RWPE2 (cell line): ENCODE data around the gene BUB3.
"Not testable (repeated sequence)": the region's sequence is repeated elsewhere in the genome, so short reads cannot be mapped to it uniquely, and the experiment has no call there.

Source experiments
- ATAC-seq: fragments of 200-7000 bp; cut with Tn5 transposase; 3 replicates; pipeline ENCODE4 v1.9.1; 2021; ENCODE audit warnings: low read depth
- DNase-seq: peaks from one replicate; pipeline ENCODE4 v3.0.0-alpha.2; 2020; ENCODE audit warnings: low spot score
- H3K27ac ChIP-seq: fragments of 450-650 bp; 2 replicates; pipeline ENCODE4 v1.5.1; 2017; ENCODE audit warnings: mild to moderate bottlenecking; ENCODE audit not compliant: poor library complexity, severe bottlenecking
- H3K27me3 ChIP-seq: fragments of 250-450 bp; sonication (Bioruptor Pico); 2 replicates; pipeline ENCODE4 v1.5.1; 2021; ENCODE audit warnings: mild to moderate bottlenecking, moderate library complexity; ENCODE audit not compliant: insufficient read depth, poor library complexity, severe bottlenecking
- H3K36me3 ChIP-seq: fragments of 250-450 bp; sonication (Bioruptor Pico); 2 replicates; pipeline ENCODE4 v1.5.1; 2020; ENCODE audit warnings: low read depth, mild to moderate bottlenecking, moderate library complexity
- H3K4me1 ChIP-seq: fragments of 250-450 bp; sonication (Bioruptor Pico); 2 replicates; pipeline ENCODE4 v1.5.1; 2021; ENCODE audit warnings: mild to moderate bottlenecking, moderate library complexity; ENCODE audit not compliant: insufficient read depth, poor library complexity, severe bottlenecking
- H3K4me3 ChIP-seq: fragments of 250-450 bp; sonication (Bioruptor Pico); 2 replicates; pipeline ENCODE4 v1.5.1; 2021; ENCODE audit warnings: mild to moderate bottlenecking, moderate library complexity; ENCODE audit not compliant: severe bottlenecking
- H3K9me3 ChIP-seq: fragments of 250-450 bp; sonication (Bioruptor Pico); 2 replicates; pipeline ENCODE4 v1.5.1; 2021; ENCODE audit warnings: mild to moderate bottlenecking, moderate library complexity; ENCODE audit not compliant: severe bottlenecking
- CTCF ChIP-seq: fragments of 450-650 bp; IDR thresholded peaks from one replicate; pipeline ENCODE4 v1.5.1; 2017; ENCODE audit warnings: mild to moderate bottlenecking, moderate library complexity; ENCODE audit not compliant: poor library complexity, severe bottlenecking

BUB3 gene

GRCh38 chr10:123160311-123160980 lies 6.2 kb downstream of the BUB3 start:
- Histone ChIP-seq H3K27me3 (no peaks in the 10 kb centered on the region), H3K4me1 (peaks cover 38% of the 10 kb centered on the region), H3K9me3 (no peaks in the 10 kb centered on the region), H3K27ac (no peak overlapping the region), H3K4me3 (no peak overlapping the region), H3K36me3 (peaks cover 100% of the 10 kb centered on the region)
- DNase-seq = no peak
- no peak for TF ChIP-seq CTCF
- no peak for ATAC-seq

- no peaks in the 10 kb centered on the region for H3K9me3 ChIP-seq
- peaks cover 2% of the 10 kb centered on the region for H3K4me1 ChIP-seq
- no peak for TF ChIP-seq CTCF
- peaks cover 95% of the 10 kb centered on the region for H3K36me3 ChIP-seq
- no peak overlapping the region for H3K27ac ChIP-seq
- DNase-seq (no peak), ATAC-seq (no peak)
- H3K4me3 ChIP-seq = no peak overlapping the region
- no peaks in the 10 kb centered on the region for H3K27me3 ChIP-seq
Observed at GRCh38 chr10:123164319-123164718, 10.1 kb downstream of the BUB3 start.

DNA sequence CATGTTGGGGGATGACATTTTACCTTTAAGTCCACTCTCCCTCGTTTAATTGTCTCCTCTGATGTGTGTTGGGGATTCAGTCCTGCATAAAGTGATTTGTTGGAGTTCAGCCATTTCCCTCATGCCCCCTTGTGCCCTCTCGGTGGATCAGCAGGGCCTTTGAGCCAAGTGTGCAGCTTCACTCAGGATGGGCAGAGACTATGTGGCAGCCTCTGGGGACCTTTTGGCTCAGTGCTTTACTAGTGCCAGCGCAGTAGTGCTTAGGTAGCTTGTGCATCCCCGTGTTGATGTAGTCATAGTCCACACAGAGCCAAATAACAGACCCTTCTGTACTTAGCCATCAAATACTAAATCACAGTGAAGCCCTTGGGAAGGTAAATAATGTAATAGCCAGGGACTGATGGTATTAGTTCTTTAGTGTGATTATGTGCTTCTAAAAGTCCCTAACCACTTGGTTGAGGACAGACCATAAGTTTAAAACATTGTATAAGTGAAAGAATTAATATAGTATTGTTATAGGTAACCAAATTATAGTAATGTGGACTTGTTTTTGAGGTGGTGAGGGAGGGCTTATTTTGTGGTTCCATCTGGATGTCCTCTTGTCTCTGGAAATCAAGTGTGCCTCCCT lies 11.4 kb downstream of the BUB3 start:
- Histone ChIP-seq H3K27ac (no peak overlapping the region), H3K4me3 (no peak overlapping the region), H3K9me3 (no peaks in the 10 kb centered on the region), H3K4me1 (no peaks in the 10 kb centered on the region), H3K27me3 (no peaks in the 10 kb centered on the region), H3K36me3 (peaks cover 89% of the 10 kb centered on the region)
- TF ChIP-seq CTCF = no peak
- DNase-seq = no peak
- no peak; the same call in 1 of the 3 replicates for ATAC-seq

DNA sequence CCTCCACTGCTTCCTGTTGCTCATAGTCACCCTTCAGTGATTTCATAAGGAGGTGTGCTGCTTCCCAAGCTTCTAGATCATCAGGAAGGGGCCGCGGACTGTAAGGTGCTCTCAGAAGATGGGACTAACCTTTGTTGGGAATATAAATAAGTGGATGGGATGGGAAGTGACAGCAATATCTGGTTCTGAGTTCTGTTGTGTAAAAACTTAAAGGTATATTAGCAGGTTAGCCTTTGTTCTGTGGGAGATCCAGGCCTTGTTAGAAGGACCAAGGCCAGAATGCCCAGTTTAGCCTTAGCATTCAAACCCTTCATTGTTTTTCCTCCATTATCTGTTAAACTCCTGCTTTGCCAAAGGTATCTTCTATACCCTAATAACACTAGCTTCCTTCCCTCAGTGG lies 12.4 kb downstream of the BUB3 start:
- ATAC-seq (no peak), DNase-seq (no peak)
- Histone ChIP-seq H3K9me3 (no peaks in the 10 kb centered on the region), H3K4me1 (no peaks in the 10 kb centered on the region), H3K36me3 (peaks cover 86% of the 10 kb centered on the region), H3K4me3 (no peak overlapping the region), H3K27me3 (no peaks in the 10 kb centered on the region), H3K27ac (no peak overlapping the region)
- TF ChIP-seq CTCF = no peak

GRCh38 chr10:123170961-123171360 lies 16.8 kb downstream of the BUB3 start:
- ATAC-seq = no peak
- Histone ChIP-seq H3K36me3 (peaks cover 56% of the 10 kb centered on the region), H3K4me3 (no peak overlapping the region), H3K4me1 (no peaks in the 10 kb centered on the region), H3K27me3 (no peaks in the 10 kb centered on the region), H3K9me3 (no peaks in the 10 kb centered on the region), H3K27ac (no peak overlapping the region)
- TF ChIP-seq CTCF = no peak
- no peak for DNase-seq

- peaks cover 49% of the 10 kb centered on the region for H3K36me3 ChIP-seq
- not testable (repeated sequence) for H3K27ac ChIP-seq, DNase-seq, H3K27me3 ChIP-seq, H3K9me3 ChIP-seq, H3K4me1 ChIP-seq, ATAC-seq, H3K4me3 ChIP-seq
Observed at GRCh38 chr10:123171616-123172015, 17.4 kb downstream of the BUB3 start.
